ENCODE results near the gene SLC28A1. TPM values are rescaled to one million over a fixed set of nuclear protein-coding genes. Genes with fewer than 3 reads are reported as not detected.

SLC28A1 gene
- total RNA-seq, 2 experiments from 2014 or later, result not detected

- Histone ChIP-seq H3K36me3 (ENCODE audit: insufficient read depth, low read length) (no peaks in the 10 kb centered on the region), H3K9me3 (ENCODE audit: low read length) (peaks cover 6% of the 10 kb centered on the region; the same call in 1 of the 2 replicates), H3K4me1 (ENCODE audit: insufficient read depth, low read length, poor library complexity, severe bottlenecking) (peaks cover 56% of the 10 kb centered on the region), H3K27ac (ENCODE audit: low read depth, low read length, poor library complexity, severe bottlenecking) (no peak overlapping the region), H4K20me1 (ENCODE audit: insufficient read depth, low read length) (peaks cover 9% of the 10 kb centered on the region; the same call in 1 of the 2 replicates), H3K4me2 (ENCODE audit: low read length) (peak overlapping the region; percentile 29; the same call in 1 of the 2 replicates), H3K79me2 (ENCODE audit: insufficient read depth, low read depth, low read length) (peaks cover 57% of the 10 kb centered on the region), H3K9me2 (ENCODE audit: insufficient read depth, low read length) (no peaks in the 10 kb centered on the region), H3K4me3 (ENCODE audit: low read depth, low read length, poor library complexity, severe bottlenecking) (no peak overlapping the region), H2AFZ (ENCODE audit: low read length) (no peak overlapping the region)
- POLR2A ChIA-PET, result interaction anchor here (0.5 to 2.0 kb wide), 5 partner anchors 12 to 263 kb away, joined by 3 to 5 read pairs (median 3); no protein-coding TSS in a partner anchor
- no TSS peak for BruUV-seq (replicated peaks)
- no peak for DNase-seq (ENCODE audit: low spot score)
- intact Hi-C loops (cut with micrococcal nuclease; ENCODE audit: unreplicated experiment), result no loop called here
- TF ChIP-seq EZH2phosphoT487 (IDR thresholded peaks at IDR 0.05; ENCODE audit: borderline replicate concordance, low read depth, low read length), result no peak
- TF ChIP-seq, protein P1, sequence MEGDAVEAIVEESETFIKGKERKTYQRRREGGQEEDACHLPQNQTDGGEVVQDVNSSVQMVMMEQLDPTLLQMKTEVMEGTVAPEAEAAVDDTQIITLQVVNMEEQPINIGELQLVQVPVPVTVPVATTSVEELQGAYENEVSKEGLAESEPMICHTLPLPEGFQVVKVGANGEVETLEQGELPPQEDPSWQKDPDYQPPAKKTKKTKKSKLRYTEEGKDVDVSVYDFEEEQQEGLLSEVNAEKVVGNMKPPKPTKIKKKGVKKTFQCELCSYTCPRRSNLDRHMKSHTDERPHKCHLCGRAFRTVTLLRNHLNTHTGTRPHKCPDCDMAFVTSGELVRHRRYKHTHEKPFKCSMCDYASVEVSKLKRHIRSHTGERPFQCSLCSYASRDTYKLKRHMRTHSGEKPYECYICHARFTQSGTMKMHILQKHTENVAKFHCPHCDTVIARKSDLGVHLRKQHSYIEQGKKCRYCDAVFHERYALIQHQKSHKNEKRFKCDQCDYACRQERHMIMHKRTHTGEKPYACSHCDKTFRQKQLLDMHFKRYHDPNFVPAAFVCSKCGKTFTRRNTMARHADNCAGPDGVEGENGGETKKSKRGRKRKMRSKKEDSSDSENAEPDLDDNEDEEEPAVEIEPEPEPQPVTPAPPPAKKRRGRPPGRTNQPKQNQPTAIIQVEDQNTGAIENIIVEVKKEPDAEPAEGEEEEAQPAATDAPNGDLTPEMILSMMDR (conservative IDR thresholded peaks at IDR 0.05; ENCODE audit: low read length), result no peak
- CTCF ChIA-PET (ENCODE audit: unreplicated experiment), result no interaction called here
These were observed 103.6 kb downstream of the SLC28A1 start for GRCh38 chr15:84987949-84988624.

DNA sequence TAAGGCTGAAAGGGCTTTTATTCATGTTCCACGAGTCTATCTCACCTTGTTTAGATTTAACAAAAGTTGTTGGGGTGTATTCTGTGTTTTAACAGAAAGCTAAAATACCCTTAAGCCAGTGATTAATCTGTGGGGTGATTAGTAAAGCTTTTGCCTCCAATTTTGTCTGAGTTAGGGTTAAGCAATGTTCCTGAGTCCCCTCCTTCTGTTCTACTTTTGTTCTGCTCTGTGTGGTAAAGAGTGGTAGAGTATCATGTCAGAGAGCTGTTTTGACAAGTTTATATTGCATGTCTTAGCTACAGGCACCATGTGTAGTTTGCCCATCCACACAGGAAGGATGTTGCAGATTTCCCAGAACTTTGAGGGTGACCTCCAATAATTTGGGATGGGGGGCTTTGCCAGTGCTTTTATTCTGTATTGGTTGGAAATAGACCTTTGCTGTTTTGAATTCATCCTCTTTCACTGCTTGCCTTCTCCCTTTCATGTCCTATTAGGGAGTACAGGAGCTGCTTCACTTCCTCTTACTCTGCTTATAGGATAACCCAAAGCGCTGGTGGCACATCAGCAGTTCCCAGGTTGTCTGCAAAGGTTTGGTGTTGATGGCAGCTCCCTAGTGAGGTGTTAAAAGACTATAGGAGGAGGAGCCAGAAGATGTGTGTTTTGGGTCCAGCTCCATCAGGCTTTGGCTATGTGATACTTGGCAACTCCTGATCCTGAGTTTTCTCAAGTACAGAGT, 104.6 kb downstream of the SLC28A1 start:
- intact Hi-C loops (cut with micrococcal nuclease; ENCODE audit: unreplicated experiment), result no loop called here
- H3K27ac ChIP-seq (ENCODE audit: low read depth, low read length, poor library complexity, severe bottlenecking), result no peak overlapping the region
- no peak overlapping the region for H2AFZ ChIP-seq (ENCODE audit: low read length)
- no peak overlapping the region for H3K4me2 ChIP-seq (ENCODE audit: low read length)
- H3K4me3 ChIP-seq (ENCODE audit: low read depth, low read length, poor library complexity, severe bottlenecking), result no peak overlapping the region
- no peak for DNase-seq (ENCODE audit: low spot score)
- no peaks in the 10 kb centered on the region for H3K9me2 ChIP-seq (ENCODE audit: insufficient read depth, low read length)
- TF ChIP-seq, protein P1 (conservative IDR thresholded peaks at IDR 0.05; ENCODE audit: low read length), result no peak
- TF ChIP-seq EZH2phosphoT487 (IDR thresholded peaks at IDR 0.05; ENCODE audit: borderline replicate concordance, low read depth, low read length), result no peak
- BruUV-seq (replicated peaks), result no TSS peak
- H3K4me1 ChIP-seq (ENCODE audit: insufficient read depth, low read length, poor library complexity, severe bottlenecking), result peaks cover 46% of the 10 kb centered on the region
- H4K20me1 ChIP-seq (ENCODE audit: insufficient read depth, low read length), result peaks cover 5% of the 10 kb centered on the region; the same call in 1 of the 2 replicates
- H3K36me3 ChIP-seq (ENCODE audit: insufficient read depth, low read length), result no peaks in the 10 kb centered on the region
- CTCF ChIA-PET (ENCODE audit: unreplicated experiment), result no interaction called here
- peaks cover 6% of the 10 kb centered on the region; the same call in 1 of the 2 replicates for H3K9me3 ChIP-seq (ENCODE audit: low read length)
- POLR2A ChIA-PET, result interaction anchor here (2.0 kb wide), 1 partner anchor 11 kb away, joined by 5 read pairs; no protein-coding TSS in a partner anchor
- H3K79me2 ChIP-seq (ENCODE audit: insufficient read depth, low read depth, low read length), result peaks cover 50% of the 10 kb centered on the region

Measured in OCI-LY7 (cell line).